IMR-90 (cell line): ENCODE results near the gene RAB40C. TPM values are rescaled to one million over a fixed set of nuclear protein-coding genes. Genes with fewer than 3 reads are reported as not detected.

Experiments used
- ATAC-seq: fragments of 200-7000 bp; cut with Tn5 transposase; 2 replicates; pipeline ENCODE4 v1.9.1; 2020; ENCODE audit warnings: low read depth, mild to moderate bottlenecking, moderate library complexity
- BruUV-seq: library from RNA; stranded (reverse); fragments of 400-500 nt; replicated peaks from 2 replicates; lab custom pipeline; 2021; lab: Mats Ljungman, UMichigan
- CTCF ChIA-PET: fragments of 300-600 bp; formaldehyde crosslinking; extraction: SDS; loops from one replicate; lab custom pipeline; 2021; ENCODE audit warnings: antibody characterized with exemption; lab: Yijun Ruan, JAX
- POLR2A ChIA-PET: fragments of 300-600 bp; sonication (Branson Sonifier 250); formaldehyde crosslinking; loops from one replicate; lab custom pipeline; 2022; ENCODE audit warnings: antibody characterized with exemption; ENCODE audit not compliant: unreplicated experiment; lab: Charles Lee
- DNase-seq: peaks from one replicate; pipeline ENCODE4 v3.0.0; 2013
- H2AFZ ChIP-seq: replicated peaks from 2 replicates; pipeline ENCODE3; 2013; ENCODE audit warnings: low read length, mild to moderate bottlenecking; ENCODE audit not compliant: poor library complexity
- H2AK5ac ChIP-seq: 2 replicates; pipeline ENCODE4 v1.6.1; 2013; ENCODE audit warnings: low read depth, low read length, inconsistent platforms
- H2AK9ac ChIP-seq: replicated peaks from 2 replicates; pipeline ENCODE3; 2013; ENCODE audit warnings: mild to moderate bottlenecking, low read depth, low read length, moderate library complexity; ENCODE audit not compliant: poor library complexity
- H2BK120ac ChIP-seq: 2 replicates; pipeline ENCODE4 v1.6.1; 2013; ENCODE audit warnings: low read depth, low read length, inconsistent platforms
- H2BK15ac ChIP-seq: 3 replicates; pipeline ENCODE4 v1.6.1; 2013; ENCODE audit warnings: low read depth, low read length, inconsistent platforms
- H2BK20ac ChIP-seq: 2 replicates; pipeline ENCODE4 v1.6.1; 2013; ENCODE audit warnings: low read depth, mild to moderate bottlenecking, inconsistent platforms, low read length, moderate library complexity
- H2BK5ac ChIP-seq: 2 replicates; pipeline ENCODE4 v1.6.1; 2013; ENCODE audit warnings: mild to moderate bottlenecking, low read depth, low read length, inconsistent platforms; ENCODE audit not compliant: poor library complexity, severe bottlenecking
- H3K14ac ChIP-seq: replicated peaks from 2 replicates; pipeline ENCODE4 v1.6.1; 2013; ENCODE audit warnings: low read depth, low read length, inconsistent platforms
- H3K18ac ChIP-seq: 2 replicates; pipeline ENCODE4 v1.6.1; 2013; ENCODE audit warnings: low read depth, low read length, control low read depth
- H3K23ac ChIP-seq: 2 replicates; pipeline ENCODE4 v1.6.1; 2013; ENCODE audit warnings: low read depth, low read length, inconsistent platforms
- H3K27ac ChIP-seq: 2 replicates; pipeline ENCODE4 v1.5.1; 2013; ENCODE audit warnings: mild to moderate bottlenecking, control low read depth, low read length; ENCODE audit not compliant: insufficient read depth
- H3K27me3 ChIP-seq: 2 replicates; pipeline ENCODE4 v1.6.1; 2013; ENCODE audit warnings: low read length; ENCODE audit not compliant: control insufficient read depth, insufficient read depth
- H3K36me3 ChIP-seq: 2 replicates; pipeline ENCODE4 v1.6.1; 2013; ENCODE audit warnings: low read length, mixed read lengths; ENCODE audit not compliant: control insufficient read depth, insufficient read depth
- H3K4ac ChIP-seq: 2 replicates; pipeline ENCODE4 v1.6.1; 2013; ENCODE audit warnings: low read depth, low read length, inconsistent platforms
- H3K4me1 ChIP-seq: 2 replicates; pipeline ENCODE4 v1.6.1; 2013; ENCODE audit warnings: low read length, mixed read lengths; ENCODE audit not compliant: control insufficient read depth, insufficient read depth
- H3K4me2 ChIP-seq: 2 replicates; pipeline ENCODE4 v1.6.1; 2013; ENCODE audit warnings: low read depth, mild to moderate bottlenecking, control low read depth, low read length, moderate library complexity
- H3K4me3 ChIP-seq: 2 replicates; pipeline ENCODE4 v1.5.1; 2013; ENCODE audit warnings: low read depth, mild to moderate bottlenecking, control low read depth, low read length, moderate library complexity; ENCODE audit not compliant: insufficient read depth
- H3K56ac ChIP-seq: 2 replicates; pipeline ENCODE4 v1.6.1; 2013; ENCODE audit warnings: low read length, inconsistent platforms; ENCODE audit not compliant: insufficient read depth; ENCODE audit errors: extremely low read depth
- H3K79me1 ChIP-seq, 2 experiments: 2 replicates each; pipeline ENCODE4 v1.6.1; 2013; ENCODE audit warnings: low read length in 2 of 2, inconsistent platforms in 1 of 2, low read depth in 1 of 2
- H3K9ac ChIP-seq: 2 replicates; pipeline ENCODE4 v1.6.1; 2013; ENCODE audit warnings: low read depth, low read length, control low read depth
- H3K9me1 ChIP-seq: 2 replicates; pipeline ENCODE4 v1.6.1; 2013; ENCODE audit warnings: low read length, inconsistent platforms; ENCODE audit not compliant: insufficient read depth
- H3K9me3 ChIP-seq: 2 replicates; pipeline ENCODE4 v1.6.1; 2013; ENCODE audit warnings: low read length; ENCODE audit not compliant: control insufficient read depth, insufficient read depth
- H4K20me1 ChIP-seq: 2 replicates; pipeline ENCODE4 v1.6.1; 2013; ENCODE audit warnings: low read length, inconsistent platforms; ENCODE audit not compliant: insufficient read depth
- H4K5ac ChIP-seq: 2 replicates; pipeline ENCODE4 v1.6.1; 2013; ENCODE audit warnings: mild to moderate bottlenecking, low read depth, low read length, control low read depth
- H4K8ac ChIP-seq, 2 experiments: 2 replicates each; pipeline ENCODE4 v1.6.1; 2013; ENCODE audit warnings: low read depth in 2 of 2, low read length in 2 of 2, control low read depth in 1 of 2, inconsistent platforms in 1 of 2
- H4K91ac ChIP-seq: 2 replicates; pipeline ENCODE4 v1.6.1; 2013; ENCODE audit warnings: low read depth, low read length, inconsistent platforms; ENCODE audit not compliant: insufficient read depth
- BHLHE40 ChIP-seq: fragments of 150-350 bp; IDR thresholded peaks from 2 replicates; pipeline ENCODE4 v1.6.1; 2016; ENCODE audit warnings: mild to moderate bottlenecking, low read depth, low read length
- CHD1 ChIP-seq: IDR thresholded peaks from 2 replicates; pipeline ENCODE4 v1.6.1; 2012; ENCODE audit warnings: low read depth, low read length, improper control_type of control experiment
- FOS ChIP-seq: fragments of 150-350 bp; IDR thresholded peaks from 2 replicates; pipeline ENCODE4 v1.6.1; 2016; ENCODE audit warnings: low read depth, low read length
- MAFK ChIP-seq: IDR thresholded peaks from 2 replicates; pipeline ENCODE4 v1.6.1; 2012; ENCODE audit warnings: low read depth, low read length, improper control_type of control experiment
- MAZ ChIP-seq: IDR thresholded peaks from 2 replicates; pipeline ENCODE4 v1.6.1; 2012; ENCODE audit warnings: low read depth, mild to moderate bottlenecking, low read length, improper control_type of control experiment, moderate library complexity, borderline replicate concordance
- MXI1 ChIP-seq: IDR thresholded peaks from 2 replicates; pipeline ENCODE4 v1.6.1; 2012; ENCODE audit warnings: low read depth, mild to moderate bottlenecking, low read length, moderate library complexity, borderline replicate concordance
- NFE2L2 ChIP-seq: fragments of 150-350 bp; IDR thresholded peaks from 2 replicates; pipeline ENCODE4 v1.6.1; 2016; ENCODE audit warnings: low read depth, mild to moderate bottlenecking, low read length
- POLR2A ChIP-seq: IDR thresholded peaks from 2 replicates; pipeline ENCODE4 v1.6.1; 2012; ENCODE audit warnings: mild to moderate bottlenecking, low read depth, low read length
- RCOR1 ChIP-seq: IDR thresholded peaks from 2 replicates; pipeline ENCODE4 v1.6.1; 2012; ENCODE audit warnings: mild to moderate bottlenecking, low read length, improper control_type of control experiment; ENCODE audit not compliant: insufficient replicate concordance
- RFX5 ChIP-seq: IDR thresholded peaks from 2 replicates; pipeline ENCODE4 v1.8.0; 2012; ENCODE audit warnings: low read depth, mild to moderate bottlenecking, low read length, moderate library complexity
- WGBS, 2 experiments: methylation state at CpG; one replicate each; pipeline versions ENCODE4 v1.1.5 to v1.1.7; 2013; ENCODE audit warnings: missing lambda C conversion rate in 2 of 2; ENCODE audit not compliant: insufficient read length in 1 of 2; ENCODE audit errors: extremely low coverage in 2 of 2; 5-methylcytosine and 5-hydroxymethylcytosine counted together
- dilution Hi-C: fragments of 300-500 bp; cut with HindIII; formaldehyde crosslinking; loops from one replicate; pipeline ENCODE4 v1.14.3; 2018; ENCODE audit warnings: low sequenced_read_pairs; ENCODE audit not compliant: unreplicated experiment
- in situ Hi-C: fragments of 300-500 bp; cut with MboI; formaldehyde crosslinking; loops from 3 replicates; pipeline ENCODE4 v1.14.3; 2019; ENCODE audit warnings: low sequenced_read_pairs, inconsistent platforms, mixed read lengths
- intact Hi-C: fragments of 100-400 bp; cut with micrococcal nuclease; formaldehyde crosslinking; loops from 2 replicates; pipeline ENCODE4 v1.10.0; 2022
- polyA plus RNA-seq, 3 experiments: library from polyadenylated mRNA; depleted of rRNA; stranded (reverse); fragments of >200 nt; gene quantifications; 2 replicates each; pipeline ENCODE4 v1.2.3, GENCODE V29; 2012; ENCODE audit warnings: low replicate concordance in 1 of 3
- total RNA-seq: library from RNA; depleted of rRNA; stranded (reverse); fragments of >200 nt; gene quantifications from 2 replicates; pipeline ENCODE4 v1.2.3, GENCODE V29; 2012
- TF ChIP-seq, protein P1 (sequence below): fragments of 150-350 bp; IDR thresholded peaks from 2 replicates; pipeline ENCODE4 v1.6.1; 2017; ENCODE audit warnings: mild to moderate bottlenecking, antibody characterized with exemption, low read length, low read depth
- TF ChIP-seq, protein P2 (sequence below): fragments of 150-350 bp; IDR thresholded peaks from 2 replicates; pipeline ENCODE4 v1.6.1; 2016; ENCODE audit warnings: low read depth, mild to moderate bottlenecking, low read length, moderate library complexity, borderline replicate concordance

Gene RAB40C
- total and polyA plus RNA-seq, 2 of the 4 experiments (the other 2 are of a cell fraction) = 6.8 to 13.7 TPM

DNA sequence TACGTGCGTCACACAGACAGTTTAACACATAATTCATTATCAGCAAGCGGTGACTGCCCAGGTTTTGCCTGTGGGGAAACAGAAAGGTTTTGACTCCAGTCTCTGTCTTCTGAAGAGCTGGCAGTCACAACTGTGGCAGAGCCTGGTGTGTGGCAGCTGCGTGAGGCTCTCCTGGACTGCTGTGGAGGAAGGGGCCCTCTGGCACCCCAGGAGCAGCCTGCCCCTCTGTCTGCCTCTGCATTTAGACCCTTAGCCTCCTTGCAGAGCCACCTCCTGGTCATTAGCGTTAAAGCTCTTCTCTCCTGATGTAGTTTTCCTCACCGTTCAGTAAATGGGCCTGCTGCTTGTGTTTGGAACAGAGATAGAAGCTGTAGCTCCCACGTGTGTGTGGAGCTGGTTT, 10.9 kb downstream of the RAB40C start:
- Histone ChIP-seq H2BK5ac (no peak overlapping the region), H3K36me3 (peaks cover 6% of the 10 kb centered on the region; the same call in 1 of the 2 replicates), H2BK15ac (no peak overlapping the region), H3K27ac (no peak overlapping the region), H3K56ac (no peak overlapping the region), H4K5ac (no peak overlapping the region), H3K4me1 (no peaks in the 10 kb centered on the region), H3K27me3 (no peaks in the 10 kb centered on the region), H3K14ac (no peak overlapping the region), H3K9me3 (no peaks in the 10 kb centered on the region; the same call in 1 of the 2 replicates), H3K4ac (no peak overlapping the region), H3K18ac (no peak overlapping the region), H3K23ac (no peak overlapping the region), H2AFZ (no peak overlapping the region), H4K20me1 (peaks cover 21% of the 10 kb centered on the region), H3K9me1 (0 out of 2 replicates have a peak, but pooled peaks cover 4% of the 10 kb centered on the region), H3K4me3 (no peak overlapping the region), H2AK9ac (no peak overlapping the region), H3K79me1 (peaks cover 23 to 75% of the 10 kb centered on the region in 2 experiments), H4K8ac (no peak overlapping the region), H2AK5ac (no peak overlapping the region), H3K9ac (no peak overlapping the region), H3K4me2 (no peak overlapping the region), H4K91ac (no peak overlapping the region), H2BK120ac (no peak overlapping the region), H2BK20ac (no peak overlapping the region)
- in situ Hi-C loops (no loop called here), intact Hi-C loops (no loop called here), dilution Hi-C loops (no loop called here)
- 80% methylated on average over 1 of the region's 7 CpGs; no CpG with 5 or more reads in 1 of the 2 experiments for WGBS, 2 experiments
- TF ChIP-seq, protein P1, sequence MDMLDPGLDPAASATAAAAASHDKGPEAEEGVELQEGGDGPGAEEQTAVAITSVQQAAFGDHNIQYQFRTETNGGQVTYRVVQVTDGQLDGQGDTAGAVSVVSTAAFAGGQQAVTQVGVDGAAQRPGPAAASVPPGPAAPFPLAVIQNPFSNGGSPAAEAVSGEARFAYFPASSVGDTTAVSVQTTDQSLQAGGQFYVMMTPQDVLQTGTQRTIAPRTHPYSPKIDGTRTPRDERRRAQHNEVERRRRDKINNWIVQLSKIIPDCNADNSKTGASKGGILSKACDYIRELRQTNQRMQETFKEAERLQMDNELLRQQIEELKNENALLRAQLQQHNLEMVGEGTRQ = no peak
- TF ChIP-seq BHLHE40 (no peak), NFE2L2 (no peak), RFX5 (no peak), MXI1 (no peak), RCOR1 (no peak), POLR2A (no peak), MAZ (no peak), MAFK (no peak), FOS (no peak), CHD1 (no peak)
- TF ChIP-seq, protein P2, sequence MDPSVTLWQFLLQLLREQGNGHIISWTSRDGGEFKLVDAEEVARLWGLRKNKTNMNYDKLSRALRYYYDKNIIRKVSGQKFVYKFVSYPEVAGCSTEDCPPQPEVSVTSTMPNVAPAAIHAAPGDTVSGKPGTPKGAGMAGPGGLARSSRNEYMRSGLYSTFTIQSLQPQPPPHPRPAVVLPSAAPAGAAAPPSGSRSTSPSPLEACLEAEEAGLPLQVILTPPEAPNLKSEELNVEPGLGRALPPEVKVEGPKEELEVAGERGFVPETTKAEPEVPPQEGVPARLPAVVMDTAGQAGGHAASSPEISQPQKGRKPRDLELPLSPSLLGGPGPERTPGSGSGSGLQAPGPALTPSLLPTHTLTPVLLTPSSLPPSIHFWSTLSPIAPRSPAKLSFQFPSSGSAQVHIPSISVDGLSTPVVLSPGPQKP = no peak
- DNase-seq (no peak), ATAC-seq (peak; percentile 60)
- BruUV-seq = no TSS peak
- CTCF ChIA-PET = interaction anchor here (0.7 to 1.0 kb wide), 3 partner anchors 11 to 175 kb away, joined by 3 read pairs; partner anchors contain the start of genes RAB11FIP3 and RAB40C
- POLR2A ChIA-PET = interaction anchor here (0.8 kb wide), 1 partner anchor 21 kb away, joined by 3 read pairs; no protein-coding TSS in a partner anchor
